GM19238 (cell line): ENCODE results near the gene GGCT.
"Not testable (repeated sequence)": the region's sequence is repeated elsewhere in the genome, so short reads cannot be mapped to it uniquely, and the experiment has no call there.

Experiments used
- DNase-seq: peaks from one replicate; pipeline ENCODE4 v3.0.0; 2011; ENCODE audit warnings: low spot score; ENCODE audit not compliant: insufficient read length

Gene GGCT

GRCh38 chr7:30504301-30505173, at the start of gene GGCT:
GGCT (minus strand) TSS chr7:30504829; CDS start chr7:30504709, 120 bp downstream.
- peak; percentile 84 for DNase-seq

- DNase-seq: no peak
These were observed 48.9 kb upstream of the GGCT start for GRCh38 chr7:30553546-30553945.

- no peak for DNase-seq
These were observed 48.5 kb upstream of the GGCT start for GRCh38 chr7:30553141-30553540.

GRCh38 chr7:30552330-30552729, 47.7 kb upstream of the GGCT start:
- DNase-seq: no peak

GRCh38 chr7:30549931-30550493, 45.4 kb upstream of the GGCT start:
- no peak for DNase-seq

- peak; percentile 40 for DNase-seq
These were observed 44.2 kb upstream of the GGCT start for GRCh38 chr7:30548845-30549244.

- DNase-seq: no peak
These were observed 42.0 kb upstream of the GGCT start for GRCh38 chr7:30546596-30546995.

- no peak for DNase-seq
These were observed 41.3 kb upstream of the GGCT start for GRCh38 chr7:30545791-30546555.

GRCh38 chr7:30543813-30544525, 39.3 kb upstream of the GGCT start:
- DNase-seq: no peak

- not testable (repeated sequence) for DNase-seq
These were observed 38.5 kb upstream of the GGCT start for GRCh38 chr7:30543115-30543514.

- no peak for DNase-seq
These were observed 29.3 kb upstream of the GGCT start for GRCh38 chr7:30533886-30534285.

GRCh38 chr7:30531286-30531685, 26.7 kb upstream of the GGCT start:
- DNase-seq: no peak

GRCh38 chr7:30530373-30530772, 25.7 kb upstream of the GGCT start:
- DNase-seq: no peak

GRCh38 chr7:30528779-30529178, 24.1 kb upstream of the GGCT start:
- no peak for DNase-seq

- DNase-seq: not testable (repeated sequence)
These were observed 22.7 kb upstream of the GGCT start for GRCh38 chr7:30527297-30527696.

- DNase-seq: no peak
These were observed 21.5 kb upstream of the GGCT start for GRCh38 chr7:30526163-30526562.

GRCh38 chr7:30525429-30525828, 20.8 kb upstream of the GGCT start:
- DNase-seq: no peak

- DNase-seq: no peak
These were observed 19.9 kb upstream of the GGCT start for GRCh38 chr7:30524545-30524944.

- no peak for DNase-seq
These were observed 18.8 kb upstream of the GGCT start for GRCh38 chr7:30523466-30523865.

- no peak for DNase-seq
These were observed 17.5 kb upstream of the GGCT start for GRCh38 chr7:30522159-30522558.

GRCh38 chr7:30521532-30521931, 16.9 kb upstream of the GGCT start:
- DNase-seq: no peak

GRCh38 chr7:30519122-30519521, 14.5 kb upstream of the GGCT start:
- no peak for DNase-seq
